DND-41 (cell line): ENCODE measurements around the gene CCNG2.

Source experiments
- ATAC-seq: fragments of 200-7000 bp; cut with Tn5 transposase; 3 replicates; pipeline ENCODE4 v1.9.1; 2021; ENCODE audit warnings: low read depth; ENCODE audit not compliant: insufficient read depth
- DNase-seq: peaks from one replicate; pipeline ENCODE4 v3.0.0-alpha.2; 2020
- H2AFZ ChIP-seq: 2 replicates; pipeline ENCODE4 v1.6.0; 2012; ENCODE audit warnings: low read depth, low read length
- H3K27ac ChIP-seq: 2 replicates; pipeline ENCODE4 v1.5.1; 2012; ENCODE audit warnings: low read length, inconsistent platforms
- H3K27me3 ChIP-seq: fragments of 200-600 bp; sonication (generic); 2 replicates; pipeline ENCODE4 v1.6.0; 2012; ENCODE audit warnings: low read length, mild to moderate bottlenecking, inconsistent platforms; ENCODE audit not compliant: insufficient read depth, poor library complexity
- H3K36me3 ChIP-seq: 2 replicates; pipeline ENCODE4 v1.5.1; 2012; ENCODE audit warnings: low read length, inconsistent platforms; ENCODE audit not compliant: insufficient read depth
- H3K4me1 ChIP-seq: 2 replicates; pipeline ENCODE4 v1.5.1; 2012; ENCODE audit warnings: mild to moderate bottlenecking, low read length; ENCODE audit not compliant: insufficient read depth
- H3K4me2 ChIP-seq: 2 replicates; pipeline ENCODE4 v1.6.0; 2012; ENCODE audit warnings: mild to moderate bottlenecking, moderate library complexity, low read length, inconsistent platforms; ENCODE audit not compliant: insufficient read depth
- H3K4me3 ChIP-seq, 2 experiments: fragments of 200-600 bp in 1 of 2; shearing (Covaris generic) in 1 of 2; 2 replicates each; pipeline ENCODE4 v1.5.1; 2012 to 2016; ENCODE audit warnings: inconsistent platforms in 2 of 2, low read length in 2 of 2, mild to moderate bottlenecking in 2 of 2, low read depth in 1 of 2, moderate library complexity in 1 of 2
- H3K79me2 ChIP-seq: 2 replicates; pipeline ENCODE4 v1.6.0; 2012; ENCODE audit warnings: low read length, inconsistent platforms; ENCODE audit not compliant: insufficient read depth
- H3K9ac ChIP-seq: 2 replicates; pipeline ENCODE4 v1.6.0; 2012; ENCODE audit warnings: low read depth, mild to moderate bottlenecking, inconsistent platforms, low read length, moderate library complexity
- H3K9me3 ChIP-seq: 2 replicates; pipeline ENCODE4 v1.5.1; 2012; ENCODE audit warnings: low read length, moderate library complexity, mild to moderate bottlenecking, inconsistent platforms; ENCODE audit not compliant: insufficient read depth, severe bottlenecking
- H4K20me1 ChIP-seq: 2 replicates; pipeline ENCODE4 v1.6.0; 2012; ENCODE audit warnings: low read length; ENCODE audit not compliant: insufficient read depth
- CTCF ChIP-seq: IDR thresholded peaks from 2 replicates; pipeline ENCODE4 v1.5.1; 2012; ENCODE audit warnings: borderline replicate concordance, low read length, moderate library complexity, mild to moderate bottlenecking; ENCODE audit not compliant: poor library complexity, severe bottlenecking; ENCODE audit errors: extremely low read depth
- EZH2 ChIP-seq: IDR thresholded peaks from 3 replicates; pipeline ENCODE4 v1.6.1; 2012; ENCODE audit warnings: borderline replicate concordance, low read depth, mild to moderate bottlenecking, moderate library complexity, low read length, inconsistent platforms; ENCODE audit not compliant: severe bottlenecking

The CCNG2 gene

GRCh38 chr4:77183777-77184420, 26.9 kb downstream of the CCNG2 start:
- no peaks in the 10 kb centered on the region for H4K20me1 ChIP-seq
- no peaks in the 10 kb centered on the region for H3K4me1 ChIP-seq
- no peaks in the 10 kb centered on the region for H3K27me3 ChIP-seq
- no peaks in the 10 kb centered on the region for H3K36me3 ChIP-seq
- H3K4me3 ChIP-seq: no peak overlapping the region
- ATAC-seq: no peak
- no peak overlapping the region for H3K27ac ChIP-seq
- DNase-seq: no peak
- H3K79me2 ChIP-seq: no peaks in the 10 kb centered on the region
- TF ChIP-seq CTCF: no peak
- TF ChIP-seq EZH2: no peak
- no peak overlapping the region for H2AFZ ChIP-seq
- no peaks in the 10 kb centered on the region for H3K9me3 ChIP-seq
- H3K4me2 ChIP-seq: no peak overlapping the region
- no peak overlapping the region for H3K9ac ChIP-seq

GRCh38 chr4:77184974-77185373, 28.0 kb downstream of the CCNG2 start:
- no peak overlapping the region for H3K27ac ChIP-seq
- ATAC-seq: no peak
- H3K4me1 ChIP-seq: no peaks in the 10 kb centered on the region
- H3K27me3 ChIP-seq: no peaks in the 10 kb centered on the region
- H3K9ac ChIP-seq: no peak overlapping the region
- no peaks in the 10 kb centered on the region for H3K79me2 ChIP-seq
- no peak for DNase-seq
- TF ChIP-seq CTCF (no peak), EZH2 (no peak)
- H3K9me3 ChIP-seq: no peaks in the 10 kb centered on the region
- H4K20me1 ChIP-seq: no peaks in the 10 kb centered on the region
- H3K36me3 ChIP-seq: no peaks in the 10 kb centered on the region
- no peak overlapping the region for H3K4me2 ChIP-seq
- no peak overlapping the region for H2AFZ ChIP-seq
- no peak overlapping the region for H3K4me3 ChIP-seq

- Histone ChIP-seq H3K4me1 (no peaks in the 10 kb centered on the region), H3K4me3 (no peak overlapping the region), H3K79me2 (no peaks in the 10 kb centered on the region), H3K4me2 (no peak overlapping the region), H3K9me3 (no peaks in the 10 kb centered on the region), H3K27me3 (no peaks in the 10 kb centered on the region), H2AFZ (no peak overlapping the region), H3K27ac (no peak overlapping the region), H3K36me3 (no peaks in the 10 kb centered on the region), H3K9ac (no peak overlapping the region), H4K20me1 (no peaks in the 10 kb centered on the region)
- TF ChIP-seq CTCF: no peak
- no peak for TF ChIP-seq EZH2
- ATAC-seq: no peak
- no peak for DNase-seq
These were observed 28.7 kb downstream of the CCNG2 start for GRCh38 chr4:77185686-77186085.

- Histone ChIP-seq H3K27ac (no peak overlapping the region), H4K20me1 (no peaks in the 10 kb centered on the region), H3K9ac (no peak overlapping the region), H3K36me3 (no peaks in the 10 kb centered on the region), H3K9me3 (no peaks in the 10 kb centered on the region), H2AFZ (no peak overlapping the region), H3K4me3 (no peak overlapping the region), H3K27me3 (no peaks in the 10 kb centered on the region), H3K4me1 (no peaks in the 10 kb centered on the region), H3K4me2 (no peak overlapping the region), H3K79me2 (no peaks in the 10 kb centered on the region)
- ATAC-seq: no peak
- TF ChIP-seq CTCF: no peak
- no peak for TF ChIP-seq EZH2
- DNase-seq: no peak
These were observed 30.3 kb downstream of the CCNG2 start for GRCh38 chr4:77187322-77187721.
